GM23248 (cell line): ENCODE results near the gene EHMT1.

Experiments used
- EZH2 ChIP-seq: fragments of 200-600 bp; sonication (generic); IDR thresholded peaks from 2 replicates; pipeline ENCODE4 v1.6.1; 2018; ENCODE audit warnings: antibody characterized with exemption, mild to moderate bottlenecking; ENCODE audit not compliant: insufficient read depth, poor library complexity, severe bottlenecking
- EZH2phosphoT487 ChIP-seq: fragments of 200-600 bp; sonication (generic); IDR thresholded peaks from 2 replicates; pipeline ENCODE4 v1.6.1; 2018; ENCODE audit warnings: antibody characterized with exemption, moderate library complexity, mild to moderate bottlenecking, low read depth; ENCODE audit not compliant: insufficient read depth

DNA sequence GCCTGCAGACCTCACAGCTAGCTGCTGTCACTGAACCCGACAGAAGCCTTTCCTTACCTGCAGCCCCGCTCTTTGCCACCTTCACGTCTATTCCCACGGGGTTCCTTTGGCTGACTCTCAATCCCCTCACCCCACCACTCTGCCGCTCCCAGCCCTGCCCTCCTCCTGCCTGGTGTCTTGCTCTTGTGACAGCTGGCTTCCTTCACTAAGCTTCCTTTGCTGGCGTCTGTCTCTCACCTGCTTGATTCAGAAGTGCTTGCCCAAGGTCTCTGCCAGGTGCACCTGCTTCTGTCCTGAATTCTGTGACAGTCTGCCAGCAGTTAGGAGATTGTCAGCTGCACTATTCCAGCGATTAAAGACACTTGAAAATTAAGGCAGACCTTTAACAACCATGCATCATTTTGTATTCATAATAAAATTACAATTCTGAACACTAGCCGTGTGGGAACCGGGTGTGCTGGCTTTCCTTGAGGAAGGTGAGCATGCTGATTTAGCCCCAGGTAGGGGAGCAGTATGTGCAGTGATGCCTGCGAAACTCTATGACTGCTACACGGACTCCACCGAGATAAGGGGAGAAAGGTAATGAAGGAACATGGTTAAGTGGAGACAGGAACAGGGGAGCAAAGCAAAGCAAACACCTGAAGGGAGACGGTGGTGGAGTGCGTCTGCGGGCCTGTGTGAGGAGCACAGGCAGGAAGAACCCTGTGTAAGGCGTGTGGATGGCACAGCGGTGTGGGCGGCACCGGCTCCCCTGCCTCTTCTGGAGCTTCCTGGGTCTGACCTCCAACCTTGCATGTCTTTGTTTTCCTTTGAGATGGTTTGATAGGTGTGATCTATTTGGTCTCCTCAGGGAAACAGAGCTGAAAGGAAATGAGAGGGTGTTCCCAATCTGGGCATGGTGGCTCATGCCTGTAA, 178.7 kb downstream of the EHMT1 start:
- TF ChIP-seq EZH2 (no peak), EZH2phosphoT487 (no peak)
